GM06990 (cell line): ENCODE results near the gene RNF214.

Experiments used
- DNase-seq: peaks from one replicate; pipeline ENCODE4 v3.0.0-alpha.2; 2011; ENCODE audit not compliant: insufficient read length; ENCODE audit errors: extremely low read depth
- H3K27me3 ChIP-seq: replicated peaks from 2 replicates; pipeline ENCODE4 v1.6.0; 2011; ENCODE audit warnings: low read length; ENCODE audit not compliant: control insufficient read depth, insufficient read depth
- H3K36me3 ChIP-seq: 2 replicates; pipeline ENCODE4 v1.5.1; 2011; ENCODE audit warnings: low read length; ENCODE audit not compliant: control insufficient read depth, insufficient read depth
- H3K4me3 ChIP-seq: replicated peaks from 2 replicates; pipeline ENCODE4 v1.5.1; 2011; ENCODE audit warnings: low read depth, mild to moderate bottlenecking, control low read depth, low read length
- TF ChIP-seq, protein P1 (sequence below): IDR thresholded peaks from 2 replicates; pipeline ENCODE4 v1.5.1; 2011; ENCODE audit warnings: low read length, control low read depth, mild to moderate bottlenecking, inconsistent platforms; ENCODE audit not compliant: insufficient read depth, poor library complexity, severe bottlenecking

The RNF214 gene

DNA sequence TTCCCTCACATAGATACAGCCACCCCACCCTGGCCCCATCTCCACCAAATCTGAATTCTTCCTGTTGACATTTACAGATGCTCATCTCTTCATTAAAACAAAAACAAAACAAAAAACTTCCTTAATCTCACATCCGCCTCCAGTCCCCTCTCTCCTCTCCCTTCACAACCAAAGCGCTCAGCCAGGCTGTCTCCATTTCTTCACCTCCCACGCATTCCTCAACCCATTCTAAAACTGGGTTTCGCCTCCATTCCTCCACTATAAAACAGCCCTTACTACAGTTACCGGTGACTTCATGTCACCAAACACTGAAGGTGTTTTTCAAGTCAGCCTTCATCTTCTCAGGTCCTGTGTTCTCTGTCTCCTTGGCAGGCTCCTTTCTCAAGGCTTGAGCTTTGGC, 68.3 kb downstream of the RNF214 start:
- TF ChIP-seq, protein P1, sequence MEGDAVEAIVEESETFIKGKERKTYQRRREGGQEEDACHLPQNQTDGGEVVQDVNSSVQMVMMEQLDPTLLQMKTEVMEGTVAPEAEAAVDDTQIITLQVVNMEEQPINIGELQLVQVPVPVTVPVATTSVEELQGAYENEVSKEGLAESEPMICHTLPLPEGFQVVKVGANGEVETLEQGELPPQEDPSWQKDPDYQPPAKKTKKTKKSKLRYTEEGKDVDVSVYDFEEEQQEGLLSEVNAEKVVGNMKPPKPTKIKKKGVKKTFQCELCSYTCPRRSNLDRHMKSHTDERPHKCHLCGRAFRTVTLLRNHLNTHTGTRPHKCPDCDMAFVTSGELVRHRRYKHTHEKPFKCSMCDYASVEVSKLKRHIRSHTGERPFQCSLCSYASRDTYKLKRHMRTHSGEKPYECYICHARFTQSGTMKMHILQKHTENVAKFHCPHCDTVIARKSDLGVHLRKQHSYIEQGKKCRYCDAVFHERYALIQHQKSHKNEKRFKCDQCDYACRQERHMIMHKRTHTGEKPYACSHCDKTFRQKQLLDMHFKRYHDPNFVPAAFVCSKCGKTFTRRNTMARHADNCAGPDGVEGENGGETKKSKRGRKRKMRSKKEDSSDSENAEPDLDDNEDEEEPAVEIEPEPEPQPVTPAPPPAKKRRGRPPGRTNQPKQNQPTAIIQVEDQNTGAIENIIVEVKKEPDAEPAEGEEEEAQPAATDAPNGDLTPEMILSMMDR: no peak
- no peaks in the 10 kb centered on the region for H3K27me3 ChIP-seq
- no peak overlapping the region for H3K4me3 ChIP-seq
- DNase-seq: no peak
- H3K36me3 ChIP-seq: no peaks in the 10 kb centered on the region; the same call in 1 of the 2 replicates

DNA sequence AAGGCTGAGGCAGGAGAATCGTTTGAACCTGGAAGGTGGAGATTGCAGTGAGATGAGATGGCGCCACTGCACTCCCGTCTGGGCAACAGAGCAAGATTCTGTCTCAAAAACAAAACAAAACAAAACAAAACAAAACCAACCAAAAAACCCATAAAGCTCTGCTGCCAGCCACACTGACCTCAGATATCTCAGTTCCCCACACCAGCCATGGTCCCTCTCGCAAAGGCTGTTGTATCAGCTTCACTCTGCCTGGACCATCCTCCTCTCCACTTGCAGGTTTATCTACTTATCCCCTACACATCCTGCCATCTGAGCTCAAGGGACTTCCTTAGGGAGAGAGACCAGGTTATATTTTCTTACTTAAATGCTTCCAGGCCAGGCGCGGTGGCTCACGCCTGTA, 69.8 kb downstream of the RNF214 start:
- no peaks in the 10 kb centered on the region for H3K27me3 ChIP-seq
- no peak overlapping the region for H3K4me3 ChIP-seq
- H3K36me3 ChIP-seq: no peaks in the 10 kb centered on the region
- TF ChIP-seq, protein P1: no peak
- DNase-seq: no peak

DNA sequence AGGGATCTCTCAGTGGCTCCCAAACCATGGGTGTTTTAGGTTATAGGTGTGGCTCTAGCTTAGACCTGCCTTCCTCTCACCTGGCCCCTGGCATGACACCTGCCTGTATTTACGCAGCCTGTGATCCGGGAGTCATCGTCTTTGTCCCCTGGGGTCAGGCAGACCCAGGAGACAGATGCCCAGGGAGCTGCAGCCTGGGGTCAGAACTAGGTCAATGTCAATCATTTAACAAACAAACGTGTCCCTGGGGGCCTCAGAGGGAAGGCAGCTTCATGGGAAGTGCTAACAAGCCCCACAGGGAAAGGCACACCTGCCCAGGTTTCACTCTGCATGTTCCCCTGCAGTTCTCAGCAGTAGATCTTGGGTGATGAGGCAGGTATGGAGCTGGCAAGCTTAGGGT, 70.6 kb downstream of the RNF214 start:
- TF ChIP-seq, protein P1: no peak
- Histone ChIP-seq H3K4me3 (no peak overlapping the region), H3K27me3 (no peaks in the 10 kb centered on the region), H3K36me3 (no peaks in the 10 kb centered on the region)
- DNase-seq: no peak

DNA sequence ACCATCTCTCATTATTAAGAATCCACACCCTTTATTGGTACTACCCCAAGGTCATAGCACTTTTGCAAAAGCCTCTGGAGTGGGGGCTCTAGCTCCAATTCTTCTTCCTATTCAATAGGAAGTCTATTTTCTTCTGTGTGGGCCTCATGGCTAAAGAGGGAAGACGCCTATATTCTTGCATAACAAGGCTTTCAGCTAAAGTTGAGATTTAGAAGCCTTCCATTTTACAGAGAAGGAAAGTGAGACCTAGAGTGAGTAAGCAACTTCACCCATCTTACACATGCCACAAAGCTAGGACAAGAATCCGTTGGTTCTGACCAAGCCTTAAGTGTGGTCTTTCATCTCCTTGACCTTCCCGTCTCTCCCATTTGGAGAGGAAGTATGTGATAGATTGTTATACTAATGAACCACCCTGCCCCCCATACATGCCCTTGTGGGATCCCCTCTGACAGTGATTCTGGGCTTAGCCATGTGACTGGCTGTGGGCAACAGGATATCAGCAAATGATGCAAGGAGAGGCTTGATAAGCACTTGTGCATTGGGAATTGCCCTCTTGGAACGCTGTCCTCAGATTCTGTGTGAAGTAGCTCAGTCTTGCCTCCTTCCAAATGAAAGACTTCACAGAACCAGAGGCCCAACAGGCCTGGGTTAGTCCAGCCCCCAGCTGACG, 71.3 kb downstream of the RNF214 start:
- TF ChIP-seq, protein P1: no peak
- DNase-seq: no peak
- no peaks in the 10 kb centered on the region for H3K36me3 ChIP-seq
- H3K4me3 ChIP-seq: no peak overlapping the region
- H3K27me3 ChIP-seq: no peaks in the 10 kb centered on the region

DNA sequence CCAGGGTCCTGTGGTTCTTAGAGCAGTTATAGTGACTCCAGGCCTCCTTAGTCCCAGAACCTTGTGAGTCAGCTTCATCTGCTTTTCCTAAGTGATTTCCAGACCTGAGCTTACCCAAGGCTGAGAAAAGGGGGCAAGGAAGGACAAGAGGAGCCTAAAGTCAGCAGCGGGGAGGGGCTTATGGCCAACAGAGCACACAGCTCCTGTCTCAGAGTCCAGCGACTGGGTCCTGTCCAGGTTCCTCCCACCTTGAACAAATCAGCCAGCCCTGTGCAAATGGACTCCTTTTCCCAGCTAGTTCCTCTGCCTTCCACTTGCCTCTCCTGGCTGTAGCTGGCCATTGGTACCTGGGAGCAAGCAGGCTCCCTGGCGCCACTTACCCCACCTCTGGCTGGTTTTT, 72.7 kb downstream of the RNF214 start:
- no peak overlapping the region for H3K4me3 ChIP-seq
- DNase-seq: no peak
- H3K36me3 ChIP-seq: no peaks in the 10 kb centered on the region
- H3K27me3 ChIP-seq: no peaks in the 10 kb centered on the region
- TF ChIP-seq, protein P1: no peak

DNA sequence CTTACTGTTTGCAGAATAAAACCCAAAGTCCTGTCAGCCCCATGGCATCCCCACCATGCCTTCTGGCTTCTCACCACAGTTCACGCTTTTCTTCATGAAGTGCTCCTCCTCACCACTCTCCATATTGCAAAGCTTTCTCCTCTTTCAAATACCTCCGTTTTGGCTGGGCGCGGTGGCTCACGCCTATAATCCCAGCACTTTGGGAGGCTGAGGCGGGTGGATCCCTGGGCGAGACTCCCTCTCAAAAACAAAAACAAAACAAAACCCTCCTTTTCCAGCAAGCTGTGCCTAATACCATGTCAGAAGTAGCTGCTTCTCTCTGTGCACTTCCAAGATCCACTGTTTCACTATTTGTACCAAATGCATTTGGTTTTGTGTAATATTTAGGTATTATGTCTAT, 76.8 kb downstream of the RNF214 start:
- TF ChIP-seq, protein P1: no peak
- H3K27me3 ChIP-seq: no peaks in the 10 kb centered on the region
- DNase-seq: no peak

More for the DNA sequence above, 76.8 kb downstream of the RNF214 start:
- H3K4me3 ChIP-seq: no peak overlapping the region
- H3K36me3 ChIP-seq: no peaks in the 10 kb centered on the region
